GM18909 (cell line): Measurements from ENCODE around the gene SCAF11.

Experiments
- ATAC-seq: cut with Tn5 transposase; IDR thresholded peaks from one replicate; pipeline ENCODE4 v1.9.1; 2021; ENCODE audit warnings: mild to moderate bottlenecking; ENCODE audit not compliant: unreplicated experiment, poor library complexity

The SCAF11 gene

GRCh38 chr12:45933504-45933903, 56.9 kb downstream of the SCAF11 start:
- no peak for ATAC-seq

- ATAC-seq, result no peak
Observed at GRCh38 chr12:45930369-45930768, 60.0 kb downstream of the SCAF11 start.

GRCh38 chr12:45928309-45928708, 62.1 kb downstream of the SCAF11 start:
- no peak for ATAC-seq

- no peak for ATAC-seq
Observed at GRCh38 chr12:45918818-45919217, 71.6 kb downstream of the SCAF11 start.

- ATAC-seq, result no peak
Observed at GRCh38 chr12:45915405-45915804, 75.0 kb downstream of the SCAF11 start.

- ATAC-seq, result no peak
Observed at GRCh38 chr12:45914090-45914489, 76.3 kb downstream of the SCAF11 start.

GRCh38 chr12:45913631-45914030, 76.7 kb downstream of the SCAF11 start:
- no peak for ATAC-seq

- ATAC-seq, result no peak
Observed at GRCh38 chr12:45912774-45913173, 77.6 kb downstream of the SCAF11 start.

GRCh38 chr12:45909041-45909713, 81.2 kb downstream of the SCAF11 start:
- no peak for ATAC-seq

- peak; percentile 83 for ATAC-seq
Observed at GRCh38 chr12:45907955-45908354, 82.4 kb downstream of the SCAF11 start.

- ATAC-seq, result no peak
Observed at GRCh38 chr12:45898094-45898493, 92.3 kb downstream of the SCAF11 start.

GRCh38 chr12:45895961-45896360, 94.4 kb downstream of the SCAF11 start:
- ATAC-seq, result no peak

- no peak for ATAC-seq
Observed at GRCh38 chr12:45893240-45893639, 97.1 kb downstream of the SCAF11 start.

- no peak for ATAC-seq
Observed at GRCh38 chr12:45890276-45890675, 100.1 kb downstream of the SCAF11 start.

- ATAC-seq, result no peak
Observed at GRCh38 chr12:45887544-45887943, 102.8 kb downstream of the SCAF11 start.

- no peak for ATAC-seq
Observed at GRCh38 chr12:45886685-45887084, 103.7 kb downstream of the SCAF11 start.

- no peak for ATAC-seq
Observed at GRCh38 chr12:45883187-45883586, 107.2 kb downstream of the SCAF11 start.

GRCh38 chr12:45880533-45880932, 109.8 kb downstream of the SCAF11 start:
- no peak for ATAC-seq

GRCh38 chr12:45879363-45879895, 110.9 kb downstream of the SCAF11 start:
- no peak for ATAC-seq

GRCh38 chr12:45878630-45879255, 111.6 kb downstream of the SCAF11 start:
- no peak for ATAC-seq

- no peak for ATAC-seq
Observed at GRCh38 chr12:45877069-45877468, 113.3 kb downstream of the SCAF11 start.

GRCh38 chr12:45872446-45872845, 117.9 kb downstream of the SCAF11 start:
- no peak for ATAC-seq
